Lung (tissue), 12 donors: ENCODE measurements around the gene RBFOX2. TPM values are rescaled to one million over a fixed set of nuclear protein-coding genes. Genes with fewer than 3 reads are reported as not detected.

Experiments
- ATAC-seq: fragments of 200-7000 bp; cut with Tn5 transposase; one replicate; pipeline ENCODE4 v1.9.1; 2020; ENCODE audit warnings: moderate number of reproducible peaks; ENCODE audit not compliant: insufficient read depth, low FRiP score
- DNase-seq, 3 donors: peaks; one replicate each; pipeline ENCODE4 v3.0.0-alpha.2; 2013 to 2017
- H3K27ac ChIP-seq, 2 donors: one replicate each; pipeline ENCODE4 v1.5.1; 2013; ENCODE audit warnings: mild to moderate bottlenecking in 2 of 2, moderate library complexity in 2 of 2, control low read depth in 1 of 2, inconsistent platforms in 1 of 2, low read depth in 1 of 2, low read length in 1 of 2
- H3K27me3 ChIP-seq, 3 donors: one replicate each; pipeline ENCODE4 v1.5.1; 2013; ENCODE audit warnings: low read length in 2 of 3; ENCODE audit not compliant: control insufficient read depth in 3 of 3, insufficient read depth in 3 of 3
- H3K36me3 ChIP-seq, 4 donors: one replicate each; pipeline ENCODE4 v1.5.1; 2013; ENCODE audit warnings: low read length in 4 of 4, mild to moderate bottlenecking in 1 of 4, moderate library complexity in 1 of 4; ENCODE audit not compliant: control insufficient read depth in 4 of 4, insufficient read depth in 4 of 4
- H3K4me1 ChIP-seq, 5 donors: one replicate each; pipeline ENCODE4 v1.5.1; 2013; ENCODE audit warnings: low read length in 5 of 5, mild to moderate bottlenecking in 2 of 5, moderate library complexity in 1 of 5; ENCODE audit not compliant: control insufficient read depth in 5 of 5, insufficient read depth in 5 of 5
- H3K4me3 ChIP-seq: one replicate; pipeline ENCODE4 v1.5.1; 2013; ENCODE audit warnings: mild to moderate bottlenecking, control low read depth, moderate library complexity
- H3K9ac ChIP-seq, 2 donors: one replicate each; pipeline ENCODE4 v1.5.1; 2013; ENCODE audit warnings: low read length in 2 of 2, control low read depth in 1 of 2; ENCODE audit not compliant: insufficient read depth in 1 of 2
- H3K9me3 ChIP-seq, 4 donors: one replicate each; pipeline ENCODE4 v1.5.1; 2013; ENCODE audit warnings: low read length in 3 of 4, mild to moderate bottlenecking in 1 of 4, moderate library complexity in 1 of 4; ENCODE audit not compliant: control insufficient read depth in 4 of 4, insufficient read depth in 3 of 4
- CTCF ChIP-seq: IDR thresholded peaks from 2 replicates; pipeline ENCODE4 v1.5.1; 2012; ENCODE audit warnings: mild to moderate bottlenecking; ENCODE audit errors: control extremely low read depth, extremely low read depth
- WGBS, 2 donors: extraction: QIAGEN DNeasy Blood & Tissue Kit; methylation state at CpG; one replicate each; pipeline ENCODE4 v1.1.7; 2013; 5-methylcytosine and 5-hydroxymethylcytosine counted together
- polyA plus RNA-seq, 2 donors: library from polyadenylated mRNA; stranded (reverse); fragments of 200-250 nt; gene quantifications; one replicate each; pipeline ENCODE4 v1.2.1, GENCODE V29; 2013
- total RNA-seq, 2 donors: library from RNA; depleted of rRNA in 1 of 2; stranded (reverse); fragments of >200 nt in 1 of 2; gene quantifications; one replicate each; pipeline ENCODE4 v1.2.1, GENCODE V29; 2014 to 2021
- donor health status: control.
- donor health status: control.
- donor health status: Bipolar disorder and iron deficiency.
- donor health status: healthy.
- donor health status: DM: yes; HTN: yes; CAD: no.

Gene RBFOX2
- total and polyA plus RNA-seq, 4 donors: 16.5 to 195 (median 43.3) TPM

DNA sequence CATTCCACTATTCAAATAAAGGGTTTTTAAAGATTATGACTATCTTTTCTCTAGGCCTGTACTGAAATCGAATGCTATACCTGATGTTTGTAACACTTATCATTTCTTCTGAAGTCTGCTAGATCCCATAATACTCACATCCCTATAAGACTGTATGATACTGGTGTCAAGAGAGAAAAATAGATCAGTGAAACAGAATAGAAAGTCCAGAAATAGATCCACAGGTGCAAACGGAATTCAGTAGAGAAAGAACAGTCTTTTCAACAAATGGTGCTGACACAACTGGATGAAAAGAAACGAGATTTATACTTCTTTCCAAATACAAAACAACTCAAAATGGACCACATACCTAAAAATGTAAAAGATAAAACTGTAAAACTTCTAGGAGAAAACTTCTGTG lies 167.8 kb downstream of the RBFOX2 start:
- no peak overlapping the region for H3K9ac ChIP-seq
- 84 to 89% methylated on average over 3 of the region's 3 CpGs for WGBS, 2 donors
- no peaks in the 10 kb centered on the region for H3K36me3 ChIP-seq
- peaks cover 0 to 17% (median 5%) of the 10 kb centered on the region in 5 donors for H3K4me1 ChIP-seq
- no peak for DNase-seq
- H3K27ac ChIP-seq: no peak overlapping the region
- no peaks in the 10 kb centered on the region for H3K9me3 ChIP-seq
- TF ChIP-seq CTCF: no peak
- H3K27me3 ChIP-seq: no peaks in the 10 kb centered on the region
- H3K4me3 ChIP-seq: no peak overlapping the region
- ATAC-seq: no peak

DNA sequence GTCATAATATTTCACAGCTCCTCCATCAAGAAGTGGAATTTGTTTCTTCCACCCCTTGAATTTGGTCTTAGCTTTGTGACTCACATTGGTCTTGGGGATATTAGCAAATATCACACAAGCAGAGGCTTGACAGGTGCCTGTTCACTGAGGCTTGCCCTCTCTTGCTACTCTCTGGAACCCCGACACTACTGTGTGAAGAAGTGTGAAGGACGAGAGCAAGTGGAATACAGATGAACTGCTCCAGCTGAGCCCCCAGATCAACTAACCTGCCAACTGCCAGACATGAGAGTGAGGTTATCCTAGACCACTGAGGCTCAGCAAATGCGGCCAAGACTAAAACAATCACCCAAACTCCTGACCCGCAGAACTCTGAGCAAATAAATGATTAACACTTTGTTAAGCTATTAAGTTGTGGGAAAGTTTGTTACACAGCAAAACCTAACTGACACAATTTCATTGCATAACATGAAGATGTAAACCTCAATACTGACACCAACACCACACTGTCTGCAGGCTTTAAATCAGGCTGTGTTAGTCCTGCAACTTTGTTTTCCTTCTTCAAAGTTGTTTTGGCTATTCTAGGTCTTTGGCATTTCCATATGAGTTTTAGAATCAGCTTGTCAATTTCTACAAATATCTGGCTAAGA lies 168.4 kb downstream of the RBFOX2 start:
- ATAC-seq (no peak), DNase-seq (no peak)
- Histone ChIP-seq H3K27ac (no peak overlapping the region), H3K27me3 (no peaks in the 10 kb centered on the region), H3K4me3 (no peak overlapping the region), H3K9me3 (no peaks in the 10 kb centered on the region), H3K9ac (no peak overlapping the region), H3K4me1 (peaks cover 0 to 16% (median 0%) of the 10 kb centered on the region in 5 donors), H3K36me3 (no peaks in the 10 kb centered on the region)
- WGBS, 2 donors: 96 to 97% methylated on average over 4 of the region's 4 CpGs
- no peak for TF ChIP-seq CTCF

- Histone ChIP-seq H3K4me1 (peaks cover 0 to 7% (median 6%) of the 10 kb centered on the region in 5 donors), H3K9me3 (no peaks in the 10 kb centered on the region), H3K4me3 (no peak overlapping the region), H3K27ac (no peak overlapping the region), H3K36me3 (no peaks in the 10 kb centered on the region), H3K27me3 (no peaks in the 10 kb centered on the region), H3K9ac (no peak overlapping the region)
- DNase-seq: no peak
- no peak for ATAC-seq
- TF ChIP-seq CTCF: no peak
- WGBS, 2 donors: 92 to 93% methylated on average over 2 of the region's 2 CpGs
Measured at GRCh38 chr22:35854334-35854733, 174.3 kb downstream of the RBFOX2 start.

GRCh38 chr22:35852076-35852475 lies 176.5 kb downstream of the RBFOX2 start:
- ATAC-seq (no peak), DNase-seq (no peak)
- Histone ChIP-seq H3K36me3 (no peaks in the 10 kb centered on the region), H3K27ac (no peak overlapping the region), H3K27me3 (no peaks in the 10 kb centered on the region), H3K9me3 (no peaks in the 10 kb centered on the region), H3K9ac (no peak overlapping the region), H3K4me3 (no peak overlapping the region), H3K4me1 (peaks cover 0 to 11% (median 6%) of the 10 kb centered on the region in 5 donors)
- no peak for TF ChIP-seq CTCF
